H9 (cell line): Measurements from ENCODE around the gene SLK. TPM values are rescaled to one million over a fixed set of nuclear protein-coding genes. Genes with fewer than 3 reads are reported as not detected.

Experiments used
- DNase-seq: peaks from one replicate; pipeline ENCODE4 v3.0.0-alpha.2; 2017
- H2AFZ ChIP-seq: one replicate; pipeline ENCODE4 v1.6.1; 2013; ENCODE audit warnings: mild to moderate bottlenecking, low read length, control low read depth, moderate library complexity
- H2AK5ac ChIP-seq: 2 replicates; pipeline ENCODE4 v1.6.1; 2013; ENCODE audit warnings: low read length, control low read depth, mixed read lengths; ENCODE audit not compliant: insufficient read length
- H2BK120ac ChIP-seq: one replicate; pipeline ENCODE4 v1.6.1; 2013; ENCODE audit warnings: low read depth, mild to moderate bottlenecking, low read length, control low read depth, inconsistent platforms; ENCODE audit not compliant: poor library complexity, severe bottlenecking
- H2BK12ac ChIP-seq: 2 replicates; pipeline ENCODE4 v1.6.1; 2013; ENCODE audit warnings: low read length, control low read depth, mixed read lengths, low read depth; ENCODE audit not compliant: insufficient read length
- H2BK15ac ChIP-seq: 2 replicates; pipeline ENCODE4 v1.6.1; 2013; ENCODE audit warnings: low read depth, low read length, control low read depth
- H2BK20ac ChIP-seq: one replicate; pipeline ENCODE4 v1.6.1; 2013; ENCODE audit warnings: low read depth, mild to moderate bottlenecking, low read length, control low read depth, inconsistent platforms; ENCODE audit not compliant: poor library complexity, severe bottlenecking
- H2BK5ac ChIP-seq: 2 replicates; pipeline ENCODE4 v1.6.1; 2013; ENCODE audit warnings: low read length, control low read depth, mixed read lengths; ENCODE audit not compliant: insufficient read length
- H3K14ac ChIP-seq: 2 replicates; pipeline ENCODE4 v1.6.1; 2013; ENCODE audit warnings: low read length, control low read depth; ENCODE audit not compliant: insufficient read depth
- H3K18ac ChIP-seq: 2 replicates; pipeline ENCODE4 v1.6.1; 2013; ENCODE audit warnings: low read depth, mild to moderate bottlenecking, mixed read lengths, low read length, control low read depth; ENCODE audit not compliant: insufficient read length
- H3K23ac ChIP-seq: 2 replicates; pipeline ENCODE4 v1.6.1; 2013; ENCODE audit warnings: low read length, control low read depth, mixed read lengths, low read depth; ENCODE audit not compliant: insufficient read length
- H3K23me2 ChIP-seq: 2 replicates; pipeline ENCODE4 v1.6.1; 2013; ENCODE audit warnings: low read depth, mild to moderate bottlenecking, mixed read lengths, low read length, control low read depth; ENCODE audit not compliant: insufficient read length, poor library complexity, severe bottlenecking
- H3K27ac ChIP-seq: 2 replicates; pipeline ENCODE4 v1.5.1; 2013; ENCODE audit warnings: low read length, control low read depth, mixed read lengths, low read depth; ENCODE audit not compliant: insufficient read length
- H3K27me3 ChIP-seq: 2 replicates; pipeline ENCODE4 v1.6.1; 2013; ENCODE audit warnings: low read length, control low read depth, inconsistent platforms; ENCODE audit not compliant: insufficient read depth
- H3K4ac ChIP-seq: 2 replicates; pipeline ENCODE4 v1.6.1; 2013; ENCODE audit warnings: low read depth, mild to moderate bottlenecking, control low read depth, inconsistent platforms, low read length, moderate library complexity
- H3K4me1 ChIP-seq: 2 replicates; pipeline ENCODE4 v1.6.1; 2013; ENCODE audit warnings: low read length, control low read depth, inconsistent platforms; ENCODE audit not compliant: insufficient read depth
- H3K4me2 ChIP-seq: 2 replicates; pipeline ENCODE4 v1.6.1; 2013; ENCODE audit warnings: low read length, control low read depth, mixed read lengths; ENCODE audit not compliant: insufficient read length, insufficient read depth
- H3K56ac ChIP-seq: 2 replicates; pipeline ENCODE4 v1.6.1; 2013; ENCODE audit warnings: low read depth, mild to moderate bottlenecking, mixed read lengths, low read length, control low read depth; ENCODE audit not compliant: insufficient read length
- H3K79me1 ChIP-seq: 2 replicates; pipeline ENCODE4 v1.6.1; 2013; ENCODE audit warnings: low read depth, mild to moderate bottlenecking, moderate library complexity, low read length, control low read depth, inconsistent platforms; ENCODE audit not compliant: insufficient read depth, poor library complexity, severe bottlenecking
- H3K79me2 ChIP-seq: 2 replicates; pipeline ENCODE4 v1.6.1; 2013; ENCODE audit warnings: low read length, control low read depth, inconsistent platforms; ENCODE audit not compliant: insufficient read depth
- H3K9ac ChIP-seq: 2 replicates; pipeline ENCODE4 v1.6.1; 2013; ENCODE audit warnings: low read length, control low read depth, mixed read lengths; ENCODE audit not compliant: insufficient read length; ENCODE audit errors: extremely low read depth
- H3K9me3 ChIP-seq: one replicate; pipeline ENCODE4 v1.6.1; 2013; ENCODE audit warnings: low read depth, low read length, inconsistent platforms; ENCODE audit not compliant: control insufficient read depth
- H3T11ph ChIP-seq: one replicate; pipeline ENCODE4 v1.6.1; 2013; ENCODE audit warnings: mild to moderate bottlenecking, low read length, control low read depth, inconsistent platforms
- H4K20me1 ChIP-seq: one replicate; pipeline ENCODE4 v1.6.1; 2013; ENCODE audit not compliant: control insufficient read depth, insufficient read length, insufficient read depth
- H4K5ac ChIP-seq: 2 replicates; pipeline ENCODE4 v1.6.1; 2013; ENCODE audit warnings: low read depth, mild to moderate bottlenecking, mixed read lengths, low read length, control low read depth; ENCODE audit not compliant: insufficient read length
- H4K8ac ChIP-seq: replicated peaks from 2 replicates; pipeline ENCODE4 v1.6.1; 2013; ENCODE audit warnings: low read length, control low read depth, mixed read lengths, low read depth; ENCODE audit not compliant: insufficient read length
- H4K91ac ChIP-seq: 2 replicates; pipeline ENCODE4 v1.6.1; 2013; ENCODE audit warnings: low read depth, mild to moderate bottlenecking, moderate library complexity, mixed read lengths, low read length, control low read depth; ENCODE audit not compliant: insufficient read length
- H3K27ac Mint-ChIP-seq, 3 experiments: 2 replicates in 2 of 3; 3 replicates in 1 of 3; pipeline ENCODE4 v1.8.0; 2020 to 2021; ENCODE audit warnings: mixed read lengths in 3 of 3, mild to moderate bottlenecking in 1 of 3, moderate library complexity in 1 of 3
- H3K27me3 Mint-ChIP-seq: 2 replicates; pipeline ENCODE4 v1.8.0; 2021; ENCODE audit warnings: low read depth, mild to moderate bottlenecking, moderate library complexity, mixed read lengths
- H3K36me3 Mint-ChIP-seq, 3 experiments: 2 replicates in 2 of 3; 3 replicates in 1 of 3; pipeline ENCODE4 v1.8.0; 2020 to 2021; ENCODE audit warnings: low read depth in 3 of 3, mixed read lengths in 3 of 3; ENCODE audit not compliant: insufficient read depth in 1 of 3
- H3K4me1 Mint-ChIP-seq, 2 experiments: 2 replicates each; pipeline ENCODE4 v1.8.0; 2020; ENCODE audit warnings: mixed read lengths in 2 of 2
- H3K4me3 Mint-ChIP-seq, 2 experiments: 2 replicates in 1 of 2; 3 replicates in 1 of 2; pipeline ENCODE4 v1.8.0; 2020 to 2021; ENCODE audit warnings: mild to moderate bottlenecking in 2 of 2, mixed read lengths in 2 of 2, moderate library complexity in 1 of 2
- H3K9me3 Mint-ChIP-seq, 2 experiments: 2 replicates in 1 of 2; 3 replicates in 1 of 2; pipeline ENCODE4 v1.8.0; 2020; ENCODE audit warnings: mild to moderate bottlenecking in 2 of 2, mixed read lengths in 2 of 2, moderate library complexity in 1 of 2
- CTCF ChIP-seq: fragments of 200-600 bp; sonication (generic); conservative IDR thresholded peaks from 3 replicates; pipeline ENCODE4 v1.8.0; 2021; ENCODE audit warnings: antibody characterized with exemption, mild to moderate bottlenecking
- WGBS: extraction: QIAGEN DNeasy Blood & Tissue Kit; methylation state at CpG from one replicate; pipeline ENCODE4 v1.1.7; 2013; ENCODE audit warnings: missing lambda C conversion rate, low lambda C conversion rate, mixed read lengths; ENCODE audit not compliant: insufficient read length; ENCODE audit errors: extremely low coverage; 5-methylcytosine and 5-hydroxymethylcytosine counted together
- total RNA-seq: library from RNA; stranded (reverse); gene quantifications from 2 replicates; pipeline ENCODE4 v1.2.1, GENCODE V29; 2021

SLK gene
- total RNA-seq, 1 experiment from 2014 or later = 21.0 TPM

- H3K4me1 Mint-ChIP-seq = no peaks in the 10 kb centered on the region
- Histone ChIP-seq H2BK12ac (no peak overlapping the region), H3K14ac (no peak overlapping the region), H2BK5ac (no peak overlapping the region), H3K18ac (no peak overlapping the region), H3K9ac (no peak overlapping the region), H2AK5ac (no peak overlapping the region), H3K23me2 (no peaks in the 10 kb centered on the region), H2BK120ac (no peak overlapping the region), H3T11ph (no peak overlapping the region), H3K27ac (no peak overlapping the region), H3K4me2 (no peak overlapping the region), H4K8ac (no peak overlapping the region), H3K23ac (no peak overlapping the region), H4K20me1 (no peaks in the 10 kb centered on the region), H4K5ac (no peak overlapping the region), H3K79me2 (no peaks in the 10 kb centered on the region), H3K4me1 (no peaks in the 10 kb centered on the region), H3K9me3 (no peaks in the 10 kb centered on the region), H2AFZ (no peak overlapping the region), H4K91ac (no peak overlapping the region), H3K27me3 (no peaks in the 10 kb centered on the region), H2BK20ac (no peak overlapping the region), H3K79me1 (no peaks in the 10 kb centered on the region), H3K56ac (no peak overlapping the region), H3K4ac (no peak overlapping the region), H2BK15ac (no peak overlapping the region)
- H3K9me3 Mint-ChIP-seq = no peaks in the 10 kb centered on the region
- no peaks in the 10 kb centered on the region; the same call in 1 of the 2 replicates for H3K27me3 Mint-ChIP-seq
- no peak for DNase-seq
- WGBS = no CpG with 5 or more reads among the region's 3 CpGs
- no peak overlapping the region for H3K4me3 Mint-ChIP-seq
- H3K36me3 Mint-ChIP-seq = no peaks in the 10 kb centered on the region
- no peak overlapping the region for H3K27ac Mint-ChIP-seq
- no peak for TF ChIP-seq CTCF
Measured at GRCh38 chr10:103960103-103960502, 6.8 kb upstream of the SLK start.
